GM06990 (cell line): ENCODE data around the gene SHC2.

Experiments used
- DNase-seq: peaks from one replicate; pipeline ENCODE4 v3.0.0-alpha.2; 2011; ENCODE audit not compliant: insufficient read length; ENCODE audit errors: extremely low read depth
- H3K27me3 ChIP-seq: replicated peaks from 2 replicates; pipeline ENCODE4 v1.6.0; 2011; ENCODE audit warnings: low read length; ENCODE audit not compliant: control insufficient read depth, insufficient read depth
- H3K36me3 ChIP-seq: 2 replicates; pipeline ENCODE4 v1.5.1; 2011; ENCODE audit warnings: low read length; ENCODE audit not compliant: control insufficient read depth, insufficient read depth
- H3K4me3 ChIP-seq: replicated peaks from 2 replicates; pipeline ENCODE4 v1.5.1; 2011; ENCODE audit warnings: low read depth, mild to moderate bottlenecking, control low read depth, low read length
- TF ChIP-seq, protein P1 (sequence below): IDR thresholded peaks from 2 replicates; pipeline ENCODE4 v1.5.1; 2011; ENCODE audit warnings: low read length, control low read depth, mild to moderate bottlenecking, inconsistent platforms; ENCODE audit not compliant: insufficient read depth, poor library complexity, severe bottlenecking

The SHC2 gene

DNA sequence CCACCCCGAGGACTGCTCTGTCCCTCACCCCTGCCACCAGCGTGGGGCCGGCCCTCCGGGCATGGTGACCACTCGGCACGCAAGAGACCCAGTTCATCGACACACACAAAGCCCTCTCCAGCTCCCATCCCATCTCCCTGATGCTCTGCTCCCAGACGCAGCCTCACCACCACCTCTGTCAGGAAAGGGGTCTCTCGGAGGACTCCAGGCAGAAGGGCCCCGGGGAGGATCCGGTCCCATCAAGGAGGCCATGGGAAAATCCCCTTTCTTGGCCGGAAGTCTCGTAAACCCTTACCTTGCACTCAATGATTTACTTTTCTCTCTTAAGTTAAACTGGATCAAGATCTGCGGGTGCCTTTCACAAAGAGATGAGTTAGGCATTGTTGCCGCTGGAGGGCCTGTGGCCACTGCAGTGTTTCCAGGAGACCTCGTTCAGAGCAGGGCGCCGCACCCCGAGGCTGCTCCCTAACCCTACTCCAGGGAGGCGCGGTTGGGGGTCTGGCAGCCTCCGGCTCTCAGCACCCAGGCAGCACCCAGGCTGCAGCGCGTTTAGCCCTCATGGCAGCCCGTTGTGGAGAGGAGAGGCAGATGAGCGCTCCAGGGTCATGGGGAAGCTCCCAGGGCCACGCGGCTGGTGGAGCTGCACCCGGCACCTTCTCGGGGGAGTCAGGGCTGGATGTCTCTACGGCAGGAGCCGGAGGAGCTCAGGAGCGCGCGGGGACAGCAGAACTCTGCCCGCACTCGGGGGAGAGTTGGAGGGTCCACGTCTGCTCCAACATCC lies 82.8 kb downstream of the SHC2 start:
- H3K4me3 ChIP-seq: no peak overlapping the region
- H3K36me3 ChIP-seq: no peaks in the 10 kb centered on the region
- H3K27me3 ChIP-seq: no peaks in the 10 kb centered on the region
- TF ChIP-seq, protein P1, sequence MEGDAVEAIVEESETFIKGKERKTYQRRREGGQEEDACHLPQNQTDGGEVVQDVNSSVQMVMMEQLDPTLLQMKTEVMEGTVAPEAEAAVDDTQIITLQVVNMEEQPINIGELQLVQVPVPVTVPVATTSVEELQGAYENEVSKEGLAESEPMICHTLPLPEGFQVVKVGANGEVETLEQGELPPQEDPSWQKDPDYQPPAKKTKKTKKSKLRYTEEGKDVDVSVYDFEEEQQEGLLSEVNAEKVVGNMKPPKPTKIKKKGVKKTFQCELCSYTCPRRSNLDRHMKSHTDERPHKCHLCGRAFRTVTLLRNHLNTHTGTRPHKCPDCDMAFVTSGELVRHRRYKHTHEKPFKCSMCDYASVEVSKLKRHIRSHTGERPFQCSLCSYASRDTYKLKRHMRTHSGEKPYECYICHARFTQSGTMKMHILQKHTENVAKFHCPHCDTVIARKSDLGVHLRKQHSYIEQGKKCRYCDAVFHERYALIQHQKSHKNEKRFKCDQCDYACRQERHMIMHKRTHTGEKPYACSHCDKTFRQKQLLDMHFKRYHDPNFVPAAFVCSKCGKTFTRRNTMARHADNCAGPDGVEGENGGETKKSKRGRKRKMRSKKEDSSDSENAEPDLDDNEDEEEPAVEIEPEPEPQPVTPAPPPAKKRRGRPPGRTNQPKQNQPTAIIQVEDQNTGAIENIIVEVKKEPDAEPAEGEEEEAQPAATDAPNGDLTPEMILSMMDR: no peak
- DNase-seq: no peak

DNA sequence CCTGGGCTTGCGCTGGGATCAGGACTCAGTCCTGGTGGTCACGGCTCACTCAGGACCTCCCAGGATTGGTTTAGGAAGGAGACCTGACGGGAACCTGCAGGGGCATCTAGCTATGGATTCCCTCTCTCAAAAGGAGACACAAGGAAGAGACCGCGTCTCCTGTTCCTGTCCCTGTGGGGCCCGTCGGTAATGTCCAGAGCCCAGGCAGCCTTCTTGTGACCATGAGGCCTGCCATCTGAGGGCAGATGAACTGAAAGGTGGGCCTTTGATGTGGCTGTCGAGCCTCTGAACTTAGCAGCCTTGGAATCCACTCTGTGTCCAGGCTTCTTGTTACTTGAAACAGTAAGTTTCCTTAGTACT lies 84.7 kb downstream of the SHC2 start:
- H3K4me3 ChIP-seq: no peak overlapping the region
- TF ChIP-seq, protein P1: no peak
- no peaks in the 10 kb centered on the region for H3K36me3 ChIP-seq
- H3K27me3 ChIP-seq: no peaks in the 10 kb centered on the region
- no peak for DNase-seq

DNA sequence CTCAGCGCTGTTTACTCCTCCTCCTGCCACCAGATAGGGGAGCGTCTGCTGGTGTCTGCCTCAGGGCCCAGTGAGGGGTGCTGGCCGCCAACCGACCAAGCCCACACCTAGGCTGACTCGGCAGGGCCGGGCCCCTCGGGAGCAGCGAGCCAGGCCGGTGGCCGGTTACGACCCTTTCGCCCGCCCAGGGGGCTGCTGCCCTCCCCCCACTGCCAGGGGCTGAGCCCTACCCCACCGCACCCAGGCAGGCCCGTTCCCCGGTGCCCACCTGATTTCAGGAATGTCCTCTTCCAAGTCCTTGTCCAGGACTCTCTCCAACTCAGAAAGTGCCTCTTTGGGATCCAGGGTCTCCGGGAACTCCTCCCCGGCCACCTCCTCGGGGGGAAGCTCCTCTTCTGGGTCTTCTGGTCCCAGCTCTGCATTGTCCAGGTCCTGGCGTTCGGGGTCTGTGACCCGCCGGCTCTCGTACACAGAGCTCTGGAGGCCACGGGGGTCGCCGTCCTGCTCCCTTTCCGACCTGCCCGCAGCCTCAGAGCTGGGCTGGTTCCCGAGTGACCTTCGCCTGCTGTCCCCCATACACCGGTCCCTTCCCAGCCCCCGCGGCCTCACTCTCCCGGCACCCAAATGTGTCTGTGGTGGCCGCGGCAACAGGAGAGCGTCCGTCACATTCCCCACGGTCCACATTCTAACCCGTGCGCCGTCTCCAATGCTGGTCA lies 85.3 kb downstream of the SHC2 start:
- TF ChIP-seq, protein P1: no peak
- H3K4me3 ChIP-seq: no peak overlapping the region
- no peaks in the 10 kb centered on the region for H3K27me3 ChIP-seq
- no peak for DNase-seq
- H3K36me3 ChIP-seq: no peaks in the 10 kb centered on the region

DNA sequence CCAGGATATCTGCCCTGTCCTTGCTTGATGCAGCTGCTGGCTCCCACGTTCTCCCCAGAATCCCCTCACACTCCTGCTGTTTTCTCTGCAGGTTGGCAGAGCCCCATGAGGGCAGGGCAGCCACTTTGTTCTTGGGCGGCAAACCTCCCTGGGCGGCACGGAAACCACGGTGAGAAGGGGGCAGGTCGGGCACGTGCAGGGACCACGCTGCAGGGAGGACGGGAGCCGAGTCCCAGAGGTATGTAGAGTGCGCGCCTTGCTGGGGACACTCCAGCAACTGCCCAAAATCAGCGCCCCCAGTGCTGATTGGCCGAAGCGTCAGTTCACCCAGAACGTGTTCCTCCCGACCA lies 86.0 kb downstream of the SHC2 start:
- H3K4me3 ChIP-seq: no peak overlapping the region
- TF ChIP-seq, protein P1: no peak
- DNase-seq: no peak
- H3K27me3 ChIP-seq: no peaks in the 10 kb centered on the region
- H3K36me3 ChIP-seq: no peaks in the 10 kb centered on the region

DNA sequence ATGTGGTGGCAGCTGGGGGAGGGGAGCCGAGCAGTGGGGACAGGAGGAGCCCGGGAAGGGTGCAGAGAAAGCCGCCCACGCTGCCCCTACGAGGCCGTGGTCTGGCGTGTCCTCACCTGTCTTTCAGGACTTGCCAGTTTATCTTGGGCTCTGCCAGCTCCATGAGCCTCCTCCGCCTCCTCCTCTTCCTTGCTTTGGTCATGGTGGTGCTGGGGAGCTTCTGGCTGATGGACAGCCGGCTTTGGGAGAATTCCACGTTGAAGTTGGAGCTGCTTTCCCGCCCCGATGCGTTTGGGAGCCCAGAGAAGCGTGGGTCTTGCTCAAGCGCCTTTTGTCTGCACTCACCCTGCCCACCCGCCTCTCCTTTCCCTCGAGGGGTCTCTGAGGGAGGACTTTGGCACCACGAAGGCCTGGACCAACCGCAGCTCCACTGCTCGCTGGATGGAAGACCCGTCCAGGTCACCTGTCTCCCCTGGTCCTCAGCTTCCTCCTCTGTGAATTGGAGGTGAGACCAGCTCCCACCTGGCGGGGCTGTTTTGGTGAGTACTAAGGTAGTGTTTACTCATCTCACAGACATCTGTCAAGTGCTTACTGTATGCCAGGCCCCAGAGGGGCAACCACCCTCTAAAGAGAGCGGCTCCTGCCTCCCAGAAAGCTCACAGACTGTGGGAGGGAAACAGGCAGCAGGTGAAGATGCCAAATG lies 86.5 kb downstream of the SHC2 start:
- Histone ChIP-seq H3K36me3 (no peaks in the 10 kb centered on the region), H3K27me3 (no peaks in the 10 kb centered on the region)

More for the DNA sequence above, 86.5 kb downstream of the SHC2 start:
- no peak for DNase-seq
- H3K4me3 ChIP-seq: no peak overlapping the region
- TF ChIP-seq, protein P1: no peak
